ENCODE measurements around the gene KRTDAP. TPM values are rescaled to one million over a fixed set of nuclear protein-coding genes. Genes with fewer than 3 reads are reported as not detected.

KRTDAP gene
- total RNA-seq (2014; rRNA removed; shearing (Covaris generic)) = not detected in 2 replicates

GRCh38 chr19:35490364-35490763, at the start of gene KRTDAP:
KRTDAP (minus strand) TSS chr19:35490464; CDS start chr19:35490442, 22 bp downstream.
- H3K27ac ChIP-seq = no peak within 1 kb of the TSS
- no peak within 1 kb of the TSS for H3K4me3 ChIP-seq
- DNase-seq (ENCODE audit: low read depth in 1 of 2, low spot score in 2 of 2) = no peak
- H3K4me1 ChIP-seq (replicated peaks) = no peaks in the 10 kb centered on the region
- no peaks in the 10 kb centered on the region for H3K36me3 ChIP-seq
- H3K9me3 ChIP-seq (replicated peaks) = no peaks in the 10 kb centered on the region
- H3K27me3 ChIP-seq (replicated peaks) = peaks cover 28% of the 10 kb centered on the region

GRCh38 chr19:35539850-35540249, 49.6 kb upstream of the KRTDAP start:
- Histone ChIP-seq H3K4me3 (no peak overlapping the region), H3K27me3 (replicated peaks) (peaks cover 5% of the 10 kb centered on the region), H3K9me3 (replicated peaks) (no peaks in the 10 kb centered on the region), H3K4me1 (replicated peaks) (peaks cover 6% of the 10 kb centered on the region), H3K27ac (no peak overlapping the region), H3K36me3 (peaks cover 9% of the 10 kb centered on the region; the same call in 1 of the 2 replicates)
- no peak for DNase-seq (ENCODE audit: low read depth in 1 of 2, low spot score in 2 of 2)

- no peaks in the 10 kb centered on the region for H3K9me3 ChIP-seq (replicated peaks)
- H3K4me1 ChIP-seq (replicated peaks) = peaks cover 1% of the 10 kb centered on the region; the same call in 1 of the 2 replicates
- no peak overlapping the region for H3K27ac ChIP-seq
- H3K27me3 ChIP-seq (replicated peaks) = peaks cover 7% of the 10 kb centered on the region
- no peak overlapping the region for H3K4me3 ChIP-seq
- no peak for DNase-seq (ENCODE audit: low read depth in 1 of 2, low spot score in 2 of 2)
- H3K36me3 ChIP-seq = peaks cover 9% of the 10 kb centered on the region; the same call in 1 of the 2 replicates
These were observed 49.0 kb upstream of the KRTDAP start for GRCh38 chr19:35539314-35539713.

- peaks cover 43% of the 10 kb centered on the region for H3K27me3 ChIP-seq (replicated peaks)
- no peaks in the 10 kb centered on the region for H3K4me1 ChIP-seq (replicated peaks)
- H3K9me3 ChIP-seq (replicated peaks) = no peaks in the 10 kb centered on the region
- no peak for DNase-seq (ENCODE audit: low read depth in 1 of 2, low spot score in 2 of 2)
- H3K36me3 ChIP-seq = no peaks in the 10 kb centered on the region
- no peak overlapping the region for H3K27ac ChIP-seq
- H3K4me3 ChIP-seq = no peak overlapping the region
These were observed 44.7 kb upstream of the KRTDAP start for GRCh38 chr19:35534803-35535480.

GRCh38 chr19:35533822-35534392, 43.6 kb upstream of the KRTDAP start:
- H3K4me3 ChIP-seq = no peak overlapping the region
- no peak for DNase-seq (ENCODE audit: low read depth in 1 of 2, low spot score in 2 of 2)
- H3K4me1 ChIP-seq (replicated peaks) = no peaks in the 10 kb centered on the region

GRCh38 chr19:35533201-35533821, 43.0 kb upstream of the KRTDAP start, which contains the start of gene GAPDHS:
GAPDHS (plus strand) TSS chr19:35533456; CDS start chr19:35533528, 72 bp downstream.
- Histone ChIP-seq H3K4me3 (no peak within 1 kb of the TSS), H3K4me1 (replicated peaks) (no peaks in the 10 kb centered on the region), H3K9me3 (replicated peaks) (no peaks in the 10 kb centered on the region), H3K27ac (no peak within 1 kb of the TSS), H3K36me3 (no peaks in the 10 kb centered on the region), H3K27me3 (replicated peaks) (peaks cover 52% of the 10 kb centered on the region)
- no peak for DNase-seq (ENCODE audit: low read depth in 1 of 2, low spot score in 2 of 2)

More at GRCh38 chr19:35533822-35534392, 43.6 kb upstream of the KRTDAP start:
- Histone ChIP-seq H3K9me3 (replicated peaks) (no peaks in the 10 kb centered on the region), H3K36me3 (no peaks in the 10 kb centered on the region), H3K27me3 (replicated peaks) (peaks cover 46% of the 10 kb centered on the region), H3K27ac (no peak overlapping the region)

- Histone ChIP-seq H3K27ac (no peak overlapping the region), H3K4me1 (replicated peaks) (no peaks in the 10 kb centered on the region), H3K9me3 (replicated peaks) (no peaks in the 10 kb centered on the region), H3K4me3 (no peak overlapping the region), H3K27me3 (replicated peaks) (peaks cover 56% of the 10 kb centered on the region), H3K36me3 (no peaks in the 10 kb centered on the region)
- no peak for DNase-seq (ENCODE audit: low read depth in 1 of 2, low spot score in 2 of 2)
These were observed 41.0 kb upstream of the KRTDAP start for GRCh38 chr19:35531291-35531690.

- H3K4me3 ChIP-seq = no peak overlapping the region
- H3K9me3 ChIP-seq (replicated peaks) = no peaks in the 10 kb centered on the region
- no peak overlapping the region for H3K27ac ChIP-seq
- H3K27me3 ChIP-seq (replicated peaks) = peaks cover 57% of the 10 kb centered on the region
- no peaks in the 10 kb centered on the region for H3K36me3 ChIP-seq
- no peak for DNase-seq (ENCODE audit: low read depth in 1 of 2, low spot score in 2 of 2)
- H3K4me1 ChIP-seq (replicated peaks) = no peaks in the 10 kb centered on the region
These were observed 39.3 kb upstream of the KRTDAP start for GRCh38 chr19:35529241-35530218.

- Histone ChIP-seq H3K27me3 (replicated peaks) (peaks cover 46% of the 10 kb centered on the region), H3K4me1 (replicated peaks) (no peaks in the 10 kb centered on the region), H3K36me3 (no peaks in the 10 kb centered on the region), H3K4me3 (no peak within 1 kb of the TSS), H3K9me3 (replicated peaks) (no peaks in the 10 kb centered on the region), H3K27ac (no peak within 1 kb of the TSS)
- no peak for DNase-seq (ENCODE audit: low read depth in 1 of 2, low spot score in 2 of 2)
These were observed 38.2 kb upstream of the KRTDAP start, which contains the start of gene SBSN for GRCh38 chr19:35528218-35529038. SBSN (minus strand) TSS chr19:35528311; CDS start chr19:35528281, 30 bp downstream.

- Histone ChIP-seq H3K4me3 (no peak overlapping the region), H3K36me3 (no peaks in the 10 kb centered on the region), H3K27ac (no peak overlapping the region), H3K9me3 (replicated peaks) (no peaks in the 10 kb centered on the region), H3K4me1 (replicated peaks) (no peaks in the 10 kb centered on the region), H3K27me3 (replicated peaks) (peaks cover 28% of the 10 kb centered on the region)
- DNase-seq (ENCODE audit: low read depth in 1 of 2, low spot score in 2 of 2) = no peak
These were observed 35.6 kb upstream of the KRTDAP start for GRCh38 chr19:35525873-35526272.

GRCh38 chr19:35524181-35524837, 34.0 kb upstream of the KRTDAP start:
- H3K9me3 ChIP-seq (replicated peaks) = no peaks in the 10 kb centered on the region
- H3K27ac ChIP-seq = no peak overlapping the region
- no peaks in the 10 kb centered on the region for H3K36me3 ChIP-seq
- H3K4me1 ChIP-seq (replicated peaks) = peaks cover 2% of the 10 kb centered on the region
- H3K4me3 ChIP-seq = no peak overlapping the region
- no peak for DNase-seq (ENCODE audit: low read depth in 1 of 2, low spot score in 2 of 2)
- peaks cover 18% of the 10 kb centered on the region; the same call in 1 of the 2 replicates for H3K27me3 ChIP-seq (replicated peaks)

GRCh38 chr19:35522745-35523327, 32.6 kb upstream of the KRTDAP start:
- Histone ChIP-seq H3K27ac (no peak overlapping the region), H3K36me3 (no peaks in the 10 kb centered on the region), H3K27me3 (replicated peaks) (peaks cover 5% of the 10 kb centered on the region; the same call in 1 of the 2 replicates), H3K9me3 (replicated peaks) (no peaks in the 10 kb centered on the region), H3K4me1 (replicated peaks) (peaks cover 17% of the 10 kb centered on the region), H3K4me3 (no peak overlapping the region)
- DNase-seq (ENCODE audit: low read depth in 1 of 2, low spot score in 2 of 2) = no peak
